ENCODE measurements around the gene OVAAL. TPM values are rescaled to one million over a fixed set of nuclear protein-coding genes. Genes with fewer than 3 reads are reported as not detected.

OVAAL gene
- total and polyA plus RNA-seq, 2 donors (not counting 3 experiments of a cell fraction or from before 2014, with no cell fraction given), result 0.04 TPM; not detected in 1

- Histone ChIP-seq H3K4me2 (ENCODE audit: insufficient read depth, low read length) (no peak overlapping the region), H3K9me3 (replicated peaks; ENCODE audit: control insufficient read depth, insufficient read depth, low read length) (no peaks in the 10 kb centered on the region), H4K20me1 (replicated peaks; ENCODE audit: control insufficient read depth, extremely low read depth, insufficient read depth, low read length) (no peaks in the 10 kb centered on the region), H2AFZ (ENCODE audit: low read depth, low read length) (no peak overlapping the region), H3K79me2 (ENCODE audit: control insufficient read depth, insufficient read depth, low read length) (no peaks in the 10 kb centered on the region), H3K9ac (replicated peaks; ENCODE audit: extremely low read depth, insufficient read depth, low read length) (no peak overlapping the region), H3K27me3 (ENCODE audit: control insufficient read depth in 2 of 2, insufficient read depth in 2 of 2, low read length in 2 of 2) (peaks cover 6 to 12% of the 10 kb centered on the region in 2 experiments), H3K9me1 (replicated peaks; ENCODE audit: control insufficient read depth, extremely low read depth, insufficient read depth, low read length) (no peaks in the 10 kb centered on the region), H3K36me3 (ENCODE audit: control insufficient read depth in 2 of 2, extremely low read depth in 1 of 2, insufficient read depth in 2 of 2, low read length in 2 of 2) (no peaks in the 10 kb centered on the region), H3K4me3 (replicated peaks in 1 of 3; ENCODE audit: insufficient read depth in 1 of 3, low read depth in 1 of 3, low read length in 3 of 3) (no peak overlapping the region), H3K27ac (ENCODE audit: insufficient read depth, low read depth, low read length) (no peak overlapping the region), H3K4me1 (ENCODE audit: control insufficient read depth, extremely low read depth, insufficient read depth, low read length) (no peaks in the 10 kb centered on the region)
- TF ChIP-seq CTCF (IDR thresholded peaks at IDR 0.05; ENCODE audit: extremely low read depth in 1 of 2, insufficient read depth in 1 of 2, low read depth in 1 of 2, low read length in 2 of 2) (no peak), FOS (IDR thresholded peaks at IDR 0.05; ENCODE audit: borderline replicate concordance, insufficient read depth, low read length) (no peak)
- DNase-seq (ENCODE audit: low read depth, low spot score) (no peak), FAIRE-seq (no peak)
- dilution Hi-C loops (cut with MboI; ENCODE audit: extremely low pct_ligation_motif_present, low sequenced_read_pairs), result no loop called here
- POLR2A ChIA-PET, result no interaction called here
- CTCF ChIA-PET, result no interaction called here
- intact Hi-C loops (cut with micrococcal nuclease), result no loop called here
- no TSS peak for BruUV-seq (replicated peaks)
Observed at GRCh38 chr1:180594723-180595122, 36.0 kb downstream of the OVAAL start.

GRCh38 chr1:180595966-180596365 lies 37.2 kb downstream of the OVAAL start:
- H3K4me2 ChIP-seq (ENCODE audit: insufficient read depth, low read length), result no peak overlapping the region
- no peaks in the 10 kb centered on the region for H3K9me3 ChIP-seq (replicated peaks; ENCODE audit: control insufficient read depth, insufficient read depth, low read length)
- no peak for TF ChIP-seq EZH2 (IDR thresholded peaks at IDR 0.05; ENCODE audit: borderline replicate concordance, low read depth, low read length, severe bottlenecking)
- TF ChIP-seq POLR2AphosphoS5 (IDR thresholded peaks at IDR 0.05; ENCODE audit: insufficient read depth, low read depth, low read length), result no peak
- TF ChIP-seq POLR2A (IDR thresholded peaks at IDR 0.05; ENCODE audit: low read depth, low read length), result no peak
- TF ChIP-seq GATA2 (IDR thresholded peaks at IDR 0.05; ENCODE audit: insufficient read depth, insufficient read length, low read depth, low read length), result no peak
- no peak for TF ChIP-seq FOS (IDR thresholded peaks at IDR 0.05; ENCODE audit: borderline replicate concordance, insufficient read depth, low read length)
- dilution Hi-C loops (cut with MboI; ENCODE audit: extremely low pct_ligation_motif_present, low sequenced_read_pairs) (no loop called here), intact Hi-C loops (cut with micrococcal nuclease) (no loop called here)
- peaks cover 10% of the 10 kb centered on the region in 2 experiments for H3K27me3 ChIP-seq (ENCODE audit: control insufficient read depth in 2 of 2, insufficient read depth in 2 of 2, low read length in 2 of 2)
- H3K36me3 ChIP-seq (ENCODE audit: control insufficient read depth in 2 of 2, extremely low read depth in 1 of 2, insufficient read depth in 2 of 2, low read length in 2 of 2), result no peaks in the 10 kb centered on the region
- no peak overlapping the region for H3K4me3 ChIP-seq (replicated peaks in 1 of 3; ENCODE audit: insufficient read depth in 1 of 3, low read depth in 1 of 3, low read length in 3 of 3)
- ChIA-PET POLR2A (no interaction called here), CTCF (interaction anchor here (1.1 kb wide), 1 partner anchor 286 kb away, joined by 4 read pairs; no protein-coding TSS in a partner anchor)
- FAIRE-seq (no peak), DNase-seq (ENCODE audit: low read depth, low spot score) (no peak)
- H4K20me1 ChIP-seq (replicated peaks; ENCODE audit: control insufficient read depth, extremely low read depth, insufficient read depth, low read length), result no peaks in the 10 kb centered on the region
- BruUV-seq (replicated peaks), result no TSS peak
- no peaks in the 10 kb centered on the region for H3K79me2 ChIP-seq (ENCODE audit: control insufficient read depth, insufficient read depth, low read length)
- no peak overlapping the region for H3K9ac ChIP-seq (replicated peaks; ENCODE audit: extremely low read depth, insufficient read depth, low read length)
- H3K4me1 ChIP-seq (ENCODE audit: control insufficient read depth, extremely low read depth, insufficient read depth, low read length), result no peaks in the 10 kb centered on the region
- no peak overlapping the region for H2AFZ ChIP-seq (ENCODE audit: low read depth, low read length)
- H3K27ac ChIP-seq (ENCODE audit: insufficient read depth, low read depth, low read length), result no peak overlapping the region
- H3K9me1 ChIP-seq (replicated peaks; ENCODE audit: control insufficient read depth, extremely low read depth, insufficient read depth, low read length), result no peaks in the 10 kb centered on the region
